ENCODE measurements around the gene ARHGEF2.
A peak's percentile ranks its signal among the peaks of the same experiment; 100 is the strongest.
"Not testable (repeated sequence)": the region's sequence is repeated elsewhere in the genome, so short reads cannot be mapped to it uniquely, and the experiment has no call there.

Gene ARHGEF2

DNA sequence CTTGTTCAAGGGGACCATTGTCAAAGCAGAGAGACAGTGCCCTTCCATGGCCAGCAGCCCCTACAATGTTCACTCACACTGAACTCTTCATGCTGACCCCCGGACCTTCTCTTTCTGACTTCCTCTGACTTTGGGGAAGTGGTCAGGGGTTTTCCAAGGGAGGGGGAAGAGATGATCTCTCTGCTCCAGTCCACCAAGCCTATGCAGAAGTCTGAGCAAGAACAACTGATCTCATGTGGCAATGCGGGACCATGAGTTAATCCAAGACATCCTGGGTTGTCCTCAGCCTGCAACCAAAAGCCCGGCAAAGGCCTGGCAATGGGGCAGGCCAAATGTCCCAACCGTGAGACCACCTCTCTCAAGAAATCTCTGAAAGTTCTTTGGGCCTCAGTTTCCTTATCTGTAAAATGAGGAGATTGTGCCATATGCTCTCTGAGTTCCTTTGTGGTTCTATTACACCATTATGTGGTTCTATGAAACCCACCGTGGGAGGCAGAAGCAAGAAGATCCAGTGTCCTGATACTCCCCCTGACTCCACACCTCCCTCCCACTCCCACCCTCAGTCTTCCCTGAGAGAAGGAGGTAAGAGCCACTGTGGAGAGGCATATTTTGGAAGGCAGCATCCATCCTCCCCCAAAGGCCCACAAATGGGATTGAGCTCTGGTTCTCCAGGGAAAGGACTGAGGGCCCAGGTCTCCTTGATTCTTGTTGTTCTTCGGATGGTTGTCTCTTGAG lies 11.8 kb upstream of the ARHGEF2 start:
- peak overlapping the region; percentile 31 to 53 for H3K4me3 ChIP-seq (ENCODE audit: low read depth in 1 of 2, low read length in 1 of 2)
- H3K27me3 ChIP-seq = no peaks in the 10 kb centered on the region
- H3K36me3 ChIP-seq = no peaks in the 10 kb centered on the region
- H3K27ac ChIP-seq = peak overlapping the region; percentile 87
- no peak for TF ChIP-seq CTCF (IDR thresholded peaks at IDR 0.05)
- H3K4me1 ChIP-seq (ENCODE audit: control insufficient read depth in 1 of 2, insufficient read depth in 1 of 2, low read depth in 1 of 2, low read length in 1 of 2) = peaks cover 28 to 32% of the 10 kb centered on the region in 2 experiments
- H3K9me3 ChIP-seq = no peaks in the 10 kb centered on the region

DNA sequence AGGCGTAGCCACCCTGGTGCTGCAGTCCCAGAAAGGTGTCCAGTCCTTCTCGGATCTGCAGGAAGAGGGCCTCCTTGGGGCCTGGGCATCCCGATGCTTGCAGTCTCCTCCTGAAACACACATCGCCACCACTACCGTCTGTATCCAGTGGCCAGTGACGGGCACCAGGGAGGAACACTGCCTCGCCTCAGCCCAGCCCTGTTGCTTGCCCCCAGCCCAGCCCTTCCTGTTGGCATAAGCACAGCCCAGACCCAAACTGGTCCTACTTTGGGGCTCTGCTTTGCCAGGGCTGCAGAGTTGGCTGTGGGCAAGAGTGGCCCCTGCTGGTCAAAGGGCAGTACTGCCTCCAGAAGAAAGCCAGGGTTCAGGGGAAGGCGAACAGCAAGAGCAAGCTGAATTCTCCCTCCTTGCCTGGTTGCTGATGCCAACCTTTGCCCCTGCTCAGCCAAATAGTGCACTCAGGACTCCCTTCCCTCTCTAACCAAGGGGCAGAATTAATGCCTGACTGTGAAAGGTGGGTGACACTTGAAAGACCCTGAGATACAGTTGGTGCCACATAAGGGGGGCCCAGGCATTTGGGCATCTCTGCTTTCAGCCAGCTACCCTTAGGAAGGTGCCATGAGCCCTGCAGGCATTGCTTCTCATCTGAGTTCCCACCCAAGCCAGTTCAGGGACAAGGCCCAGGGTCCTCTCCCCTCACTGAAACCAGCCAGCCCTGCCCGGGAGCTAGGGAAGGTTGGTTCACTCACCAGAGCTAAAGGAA lies 11.1 kb upstream of the ARHGEF2 start:
- no peaks in the 10 kb centered on the region for H3K36me3 ChIP-seq
- H3K4me1 ChIP-seq (ENCODE audit: control insufficient read depth in 1 of 2, insufficient read depth in 1 of 2, low read depth in 1 of 2, low read length in 1 of 2) = peaks cover 28 to 32% of the 10 kb centered on the region in 2 experiments
- H3K27ac ChIP-seq = peak overlapping the region; percentile 87
- peak overlapping the region; percentile 31 to 53 for H3K4me3 ChIP-seq (ENCODE audit: low read depth in 1 of 2, low read length in 1 of 2)
- no peaks in the 10 kb centered on the region for H3K9me3 ChIP-seq
- no peaks in the 10 kb centered on the region for H3K27me3 ChIP-seq
- TF ChIP-seq CTCF (IDR thresholded peaks at IDR 0.05) = peak; percentile 99

GRCh38 chr1:155984903-155985645 lies 6.7 kb upstream of the ARHGEF2 start:
- H3K27ac ChIP-seq; H3K4me3 ChIP-seq (ENCODE audit: low read depth in 1 of 2, low read length in 1 of 2); H3K27me3 ChIP-seq; H3K36me3 ChIP-seq; H3K9me3 ChIP-seq: not testable (repeated sequence)
- peaks cover 47 to 52% of the 10 kb centered on the region in 2 experiments for H3K4me1 ChIP-seq (ENCODE audit: control insufficient read depth in 1 of 2, insufficient read depth in 1 of 2, low read depth in 1 of 2, low read length in 1 of 2)

DNA sequence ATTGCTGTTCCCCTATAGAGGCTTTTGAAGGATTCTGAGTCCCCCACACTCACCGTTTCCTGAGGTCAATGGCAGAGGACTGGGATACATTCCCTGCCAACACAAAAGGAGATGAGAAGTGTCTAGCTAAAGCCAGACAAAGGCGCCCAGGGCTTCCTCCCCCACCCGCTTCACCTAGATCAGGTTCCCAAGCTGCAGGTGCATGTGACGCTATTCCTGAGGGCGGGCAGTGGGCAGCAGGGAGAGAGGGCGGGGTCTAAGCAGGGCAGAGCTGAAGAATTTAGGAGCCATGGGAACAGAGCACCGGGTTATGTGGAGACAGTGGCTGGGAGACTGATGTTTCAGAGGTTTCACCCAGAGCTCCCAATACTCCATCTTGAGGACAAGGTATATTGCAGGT lies 6.0 kb upstream of the ARHGEF2 start:
- no peak for TF ChIP-seq CTCF (IDR thresholded peaks at IDR 0.05)
- Histone ChIP-seq H3K27ac (no peak overlapping the region), H3K9me3 (no peaks in the 10 kb centered on the region), H3K27me3 (no peaks in the 10 kb centered on the region), H3K4me1 (ENCODE audit: control insufficient read depth in 1 of 2, insufficient read depth in 1 of 2, low read depth in 1 of 2, low read length in 1 of 2) (peaks cover 47 to 52% of the 10 kb centered on the region in 2 experiments), H3K36me3 (no peaks in the 10 kb centered on the region), H3K4me3 (ENCODE audit: low read depth in 1 of 2, low read length in 1 of 2) (no peak overlapping the region)

GRCh38 chr1:155983191-155984024 lies 5.1 kb upstream of the ARHGEF2 start:
- peak overlapping the region; percentile 97 for H3K27ac ChIP-seq
- H3K4me1 ChIP-seq (ENCODE audit: control insufficient read depth in 1 of 2, insufficient read depth in 1 of 2, low read depth in 1 of 2, low read length in 1 of 2) = peaks cover 49 to 52% of the 10 kb centered on the region in 2 experiments
- TF ChIP-seq CTCF (IDR thresholded peaks at IDR 0.05) = no peak
- H3K27me3 ChIP-seq = no peaks in the 10 kb centered on the region
- H3K4me3 ChIP-seq (ENCODE audit: low read depth in 1 of 2, low read length in 1 of 2) = no peak overlapping the region
- no peaks in the 10 kb centered on the region for H3K9me3 ChIP-seq
- no peaks in the 10 kb centered on the region for H3K36me3 ChIP-seq

Measured in neutrophil (primary cell).